Astrocyte of the spinal cord (primary cell): ENCODE data around the gene IL36B.
A peak's percentile ranks its signal among the peaks of the same experiment; 100 is the strongest.

Experiments used
- DNase-seq: peaks from one replicate; pipeline ENCODE4 v3.0.0; 2011; ENCODE audit warnings: low read depth, low spot score
- H3K4me3 ChIP-seq: 2 replicates; pipeline ENCODE4 v1.5.1; 2011; ENCODE audit warnings: low read depth, mild to moderate bottlenecking, low read length, moderate library complexity
- in situ Hi-C: cut with HindIII; loops from 2 replicates; pipeline ENCODE4 v1.10.0; 2017; ENCODE audit warnings: low sequenced_read_pairs
- TF ChIP-seq, protein P1 (sequence below): IDR thresholded peaks from 2 replicates; pipeline ENCODE4 v1.5.1; 2012; ENCODE audit warnings: low read depth, mild to moderate bottlenecking, low read length, inconsistent platforms

IL36B gene

DNA sequence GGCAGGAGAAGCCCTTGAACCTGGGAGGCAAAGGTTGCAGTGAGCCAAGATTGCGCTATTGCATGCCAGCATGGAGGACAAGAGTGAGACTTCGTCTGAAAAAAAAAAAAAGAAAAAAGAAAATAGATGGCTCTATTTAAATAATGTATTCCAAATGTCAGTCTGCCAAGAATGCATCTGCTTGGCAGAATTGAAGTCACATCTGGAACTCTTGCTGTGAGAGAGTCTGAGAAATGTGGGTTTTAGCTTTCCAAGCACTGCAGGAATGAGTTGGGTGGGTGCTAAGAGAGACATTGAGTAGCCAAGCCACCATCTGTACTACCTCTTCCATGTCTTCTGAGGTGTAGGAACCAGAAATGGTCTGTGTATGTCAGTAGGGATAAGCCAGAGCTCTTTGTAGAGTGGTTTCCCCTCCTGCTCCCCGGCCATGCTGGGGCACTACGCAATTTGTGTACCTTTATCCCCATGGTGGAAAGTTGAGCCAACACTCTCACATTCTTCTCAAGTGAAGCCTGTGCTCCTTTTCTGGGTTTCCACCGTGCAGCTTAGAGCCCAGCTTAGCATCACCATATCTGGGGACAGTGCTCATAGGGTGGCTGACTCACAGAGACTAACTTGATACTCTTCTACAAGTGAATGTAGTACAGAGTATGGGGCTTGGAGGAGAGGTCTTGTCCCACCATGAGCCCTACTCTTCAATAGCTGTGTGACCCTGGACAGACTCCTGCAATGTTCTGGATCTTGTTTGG lies 40.4 kb upstream of the IL36B start:
- in situ Hi-C loops: no loop called here
- no peak for DNase-seq
- TF ChIP-seq, protein P1, sequence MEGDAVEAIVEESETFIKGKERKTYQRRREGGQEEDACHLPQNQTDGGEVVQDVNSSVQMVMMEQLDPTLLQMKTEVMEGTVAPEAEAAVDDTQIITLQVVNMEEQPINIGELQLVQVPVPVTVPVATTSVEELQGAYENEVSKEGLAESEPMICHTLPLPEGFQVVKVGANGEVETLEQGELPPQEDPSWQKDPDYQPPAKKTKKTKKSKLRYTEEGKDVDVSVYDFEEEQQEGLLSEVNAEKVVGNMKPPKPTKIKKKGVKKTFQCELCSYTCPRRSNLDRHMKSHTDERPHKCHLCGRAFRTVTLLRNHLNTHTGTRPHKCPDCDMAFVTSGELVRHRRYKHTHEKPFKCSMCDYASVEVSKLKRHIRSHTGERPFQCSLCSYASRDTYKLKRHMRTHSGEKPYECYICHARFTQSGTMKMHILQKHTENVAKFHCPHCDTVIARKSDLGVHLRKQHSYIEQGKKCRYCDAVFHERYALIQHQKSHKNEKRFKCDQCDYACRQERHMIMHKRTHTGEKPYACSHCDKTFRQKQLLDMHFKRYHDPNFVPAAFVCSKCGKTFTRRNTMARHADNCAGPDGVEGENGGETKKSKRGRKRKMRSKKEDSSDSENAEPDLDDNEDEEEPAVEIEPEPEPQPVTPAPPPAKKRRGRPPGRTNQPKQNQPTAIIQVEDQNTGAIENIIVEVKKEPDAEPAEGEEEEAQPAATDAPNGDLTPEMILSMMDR: no peak
- H3K4me3 ChIP-seq: no peak overlapping the region

DNA sequence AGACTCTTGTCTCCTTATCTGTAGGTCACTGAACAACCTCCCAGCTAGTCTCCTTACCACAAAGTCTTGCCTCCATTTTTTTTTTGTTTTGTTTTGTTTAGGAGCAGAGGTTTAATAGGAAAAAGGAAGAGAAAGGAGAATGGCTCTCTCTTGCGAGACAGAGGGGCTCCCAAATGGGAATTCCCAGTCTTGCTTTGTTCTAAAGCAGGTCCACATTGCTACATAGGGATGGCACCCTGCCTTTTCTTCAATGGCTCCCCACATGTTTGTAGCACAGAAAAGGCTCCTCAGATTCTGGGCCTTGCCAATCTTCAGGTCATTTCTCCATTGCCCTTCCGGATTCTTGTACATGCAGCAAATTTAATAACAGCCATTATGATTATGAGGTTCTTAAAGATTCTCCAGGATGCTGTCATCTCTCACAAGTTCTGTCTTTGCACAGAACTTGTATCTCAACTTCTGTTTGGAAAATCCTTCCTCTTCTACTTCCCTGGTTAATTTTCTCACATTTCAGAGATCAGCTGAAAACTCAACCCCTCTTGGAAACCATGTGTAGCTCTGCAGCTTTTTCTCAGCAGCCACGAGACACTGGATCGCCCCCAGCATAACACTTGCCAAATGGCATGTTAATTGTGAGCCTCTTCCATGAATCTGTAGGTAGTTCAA lies 38.7 kb upstream of the IL36B start:
- H3K4me3 ChIP-seq: no peak overlapping the region
- in situ Hi-C loops: no loop called here
- no peak for DNase-seq
- TF ChIP-seq, protein P1: no peak

DNA sequence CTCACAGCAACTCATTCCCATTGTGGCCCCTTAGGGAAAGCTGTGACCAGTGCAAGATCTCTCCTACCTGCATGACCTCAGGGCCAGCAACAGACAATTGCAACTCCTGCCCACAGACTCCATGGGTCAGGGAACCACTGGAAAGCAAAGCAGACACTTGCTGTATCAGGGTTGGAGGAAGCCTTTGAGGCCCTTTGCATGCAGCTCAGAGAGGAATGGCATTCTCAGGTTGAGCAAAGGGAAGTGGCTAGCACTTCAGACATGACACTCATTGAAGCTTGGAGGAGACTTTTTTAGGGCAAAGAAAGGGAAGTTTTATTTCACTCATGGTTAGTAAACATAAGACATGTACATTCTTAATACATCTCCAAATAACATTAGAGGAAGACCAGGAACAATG lies 37.2 kb upstream of the IL36B start:
- no peak for DNase-seq
- in situ Hi-C loops: no loop called here

DNA sequence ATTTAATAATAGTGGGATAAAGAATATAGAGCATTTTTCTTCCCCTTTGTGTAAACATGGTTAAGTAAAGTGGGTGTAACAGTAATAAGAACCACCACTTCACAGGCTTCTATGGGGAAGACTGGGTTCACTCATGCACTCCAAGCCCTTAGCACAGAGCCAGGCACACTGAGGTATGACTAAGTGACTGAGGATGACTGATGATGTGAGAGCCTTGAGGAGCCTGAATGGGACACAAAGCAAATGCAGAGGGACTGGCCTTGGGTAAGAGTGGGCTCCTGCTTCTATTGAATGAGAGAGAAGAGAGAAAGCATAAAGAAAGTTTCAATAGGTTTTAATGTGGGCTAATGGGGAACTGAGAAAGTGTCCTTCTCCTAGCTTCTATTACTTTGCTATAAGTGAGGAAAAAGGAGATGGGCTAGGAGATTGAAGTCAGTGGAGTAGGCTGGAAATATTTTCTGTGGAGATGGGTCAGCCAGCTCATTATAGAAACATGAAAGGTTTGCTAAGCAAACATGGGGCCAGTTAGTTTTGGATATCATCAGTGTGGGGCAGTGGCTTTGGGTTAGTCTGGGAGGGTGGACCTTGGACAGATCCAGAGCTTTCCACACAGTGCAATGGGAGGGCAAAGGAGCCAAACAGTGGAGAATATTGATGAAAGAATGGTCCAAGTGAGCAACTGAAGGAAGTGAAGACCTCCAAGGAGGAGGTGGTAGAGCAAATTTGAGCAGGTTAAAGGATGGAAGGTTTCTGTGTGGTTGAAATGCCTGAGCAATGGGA lies 35.7 kb upstream of the IL36B start:
- in situ Hi-C loops: no loop called here
- TF ChIP-seq, protein P1: no peak
- DNase-seq: no peak
- no peak overlapping the region for H3K4me3 ChIP-seq

More for the DNA sequence above, 37.2 kb upstream of the IL36B start:
- H3K4me3 ChIP-seq: no peak overlapping the region
- TF ChIP-seq, protein P1: no peak

DNA sequence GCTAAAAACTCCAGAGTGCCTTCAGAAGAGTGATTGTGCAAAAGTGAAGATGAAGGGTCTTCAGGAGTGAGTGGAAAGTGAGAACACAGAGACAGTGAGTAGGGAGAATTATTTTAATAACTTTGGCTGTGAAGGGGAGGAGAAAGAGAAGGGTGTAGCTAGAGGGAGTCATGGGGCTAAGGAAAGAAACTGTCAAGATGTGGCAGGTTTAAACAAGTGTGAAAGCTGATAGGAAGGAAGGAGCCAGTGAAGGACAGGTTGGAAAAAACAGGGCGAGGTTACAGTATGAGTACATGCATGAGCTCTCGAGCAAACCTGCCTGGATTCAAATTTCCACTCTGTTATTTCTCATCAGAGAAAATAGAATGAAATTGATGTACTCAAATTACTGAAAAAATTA lies 32.9 kb upstream of the IL36B start:
- in situ Hi-C loops: no loop called here
- no peak for DNase-seq
- H3K4me3 ChIP-seq: no peak overlapping the region
- TF ChIP-seq, protein P1: no peak

DNA sequence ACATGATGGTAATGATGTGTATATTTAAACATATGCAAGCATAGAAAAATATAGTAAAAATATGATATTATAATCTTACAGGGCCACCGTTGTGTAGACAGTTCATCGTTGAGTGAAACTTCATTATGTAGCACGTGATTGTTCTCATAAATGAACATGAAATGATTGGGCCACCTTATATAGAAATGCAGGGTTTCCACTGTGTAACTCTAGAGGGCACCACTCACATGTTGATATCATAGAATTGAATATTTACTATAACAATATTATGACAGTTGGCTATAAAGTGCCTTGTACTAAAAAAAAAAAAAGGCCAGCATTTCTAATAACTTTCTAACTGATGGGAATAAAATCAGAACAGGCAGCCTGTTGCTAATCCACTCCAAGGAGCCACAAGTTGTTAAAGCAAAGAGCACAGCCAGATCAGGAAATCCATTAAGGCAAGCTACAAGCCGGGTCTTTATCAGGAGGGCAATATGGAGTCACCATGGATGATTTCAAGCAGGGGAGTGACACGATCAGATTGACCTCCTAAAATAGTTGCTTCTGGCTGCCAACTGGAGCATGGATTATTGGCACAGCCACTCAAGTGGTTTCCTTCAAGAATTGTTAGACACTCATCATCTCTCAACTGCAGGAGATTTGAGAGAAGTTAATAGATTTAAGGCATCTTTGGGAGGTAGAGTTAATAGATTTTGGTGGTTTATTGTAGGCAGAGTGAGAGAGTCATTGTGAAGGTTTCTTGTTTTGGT lies 31.8 kb upstream of the IL36B start:
- in situ Hi-C loops: no loop called here
- DNase-seq: peak; percentile 14
- H3K4me3 ChIP-seq: no peak overlapping the region
- TF ChIP-seq, protein P1: peak; percentile 43
